Upper lobe of left lung (tissue), 6 donors: Measurements from ENCODE around the gene TLR7. TPM values are rescaled to one million over a fixed set of nuclear protein-coding genes. Genes with fewer than 3 reads are reported as not detected.

Experiments
- ATAC-seq, 2 donors: fragments of 200-7000 bp; cut with Tn5 transposase; one replicate each; pipeline ENCODE4 v1.9.1; 2022; ENCODE audit warnings: mild to moderate bottlenecking in 2 of 2, moderate library complexity in 2 of 2; ENCODE audit not compliant: low FRiP score in 2 of 2
- DNase-seq, 2 donors: peaks; one replicate each; pipeline ENCODE4 v3.0.0-alpha.2; 2019 to 2020
- H3K27ac ChIP-seq, 4 donors: fragments of 200-600 bp; sonication (generic); one replicate each; pipeline ENCODE4 v1.5.1; 2016 to 2019
- H3K27me3 ChIP-seq, 4 donors: fragments of 200-600 bp; sonication (generic); one replicate each; pipeline ENCODE4 v1.5.1; 2017 to 2019
- H3K36me3 ChIP-seq, 4 donors: fragments of 200-600 bp; sonication (generic); one replicate each; pipeline ENCODE4 v1.5.1; 2016 to 2019
- H3K4me1 ChIP-seq, 4 donors: fragments of 200-600 bp; sonication (generic); one replicate each; pipeline ENCODE4 v1.5.1; 2018 to 2019
- H3K4me3 ChIP-seq, 4 donors: fragments of 200-600 bp; sonication (generic); one replicate each; pipeline ENCODE4 v1.5.1; 2017 to 2019; ENCODE audit warnings: mild to moderate bottlenecking in 2 of 4, moderate library complexity in 1 of 4
- H3K9me3 ChIP-seq, 4 donors: fragments of 200-600 bp; sonication (generic); one replicate each; pipeline ENCODE4 v1.5.1; 2018 to 2019
- CTCF ChIP-seq, 6 experiments: fragments of 450-650 bp in 4 of 6; fragments of 200-600 bp in 2 of 6; sonication (generic) in 2 of 6; IDR thresholded peaks; one replicate each; pipeline ENCODE4 v1.5.1; 2016 to 2019; ENCODE audit warnings: antibody characterized with exemption in 6 of 6
- EP300 ChIP-seq, 4 donors: sonication (generic); formaldehyde crosslinking; IDR thresholded peaks; one replicate each; pipeline ENCODE4 v1.5.1; 2017; ENCODE audit warnings: antibody characterized with exemption in 4 of 4, control low read depth in 2 of 4
- POLR2A ChIP-seq, 4 donors: fragments of 450-650 bp; IDR thresholded peaks; one replicate each; pipeline ENCODE4 v1.5.1; 2016 to 2017; ENCODE audit warnings: antibody characterized with exemption in 4 of 4, mild to moderate bottlenecking in 2 of 4
- POLR2AphosphoS5 ChIP-seq, 2 donors: sonication (generic); formaldehyde crosslinking; IDR thresholded peaks; one replicate each; pipeline ENCODE4 v1.5.1; 2017; ENCODE audit warnings: antibody characterized with exemption in 2 of 2
- WGBS, 2 donors: methylation state at CpG; one replicate each; pipeline ENCODE4 v1.1.5; 2017 to 2018; 5-methylcytosine and 5-hydroxymethylcytosine counted together
- total RNA-seq, 6 donors: library from RNA; depleted of rRNA in 4 of 6; stranded (reverse); fragments of >200 nt in 4 of 6; gene quantifications; one replicate each; pipeline versions ENCODE4 v1.1.0 to v1.2.1, GENCODE V29; 2016 to 2021
- donor health status: DM: no; HTN: no; CAD: no; lungs with moderate emphysema.
- donor health status: DM: no; HTN: yes; CAD: no; lungs with severe emphysema.

TLR7 gene
- total RNA-seq, result 1 to 10 TPM in 5 of 6 donors, under 1 TPM in 1; 0.67 to 5.5 (median 1.6) TPM

GRCh38 chrX:12866451-12867377, at the start of gene TLR7:
Gene TLR7, plus strand, starts transcription at chrX:12867072. Its CDS starts 507 bp downstream, at chrX:12867579.
- Histone ChIP-seq H3K36me3 (no peaks in the 10 kb centered on the region), H3K27ac (no peak within 1 kb of the TSS), H3K4me3 (no peak within 1 kb of the TSS), H3K9me3 (peaks cover 0 to 15% (median 0%) of the 10 kb centered on the region in 4 donors), H3K27me3 (no peaks in the 10 kb centered on the region), H3K4me1 (no peaks in the 10 kb centered on the region)
- 56 to 81% methylated on average over 7 of the region's 7 CpGs for WGBS, 2 donors
- DNase-seq, result no peak
- TF ChIP-seq POLR2AphosphoS5 (IDR thresholded peaks at IDR 0.05) (no peak), EP300 (IDR thresholded peaks at IDR 0.05) (no peak), CTCF (IDR thresholded peaks at IDR 0.05) (no peak), POLR2A (IDR thresholded peaks at IDR 0.05) (no peak)
- ATAC-seq, result no peak

GRCh38 chrX:12817528-12817927, 49.3 kb upstream of the TLR7 start:
- peaks cover 0 to 16% (median 0%) of the 10 kb centered on the region in 4 donors for H3K36me3 ChIP-seq
- TF ChIP-seq CTCF (IDR thresholded peaks at IDR 0.05), result no peak
- TF ChIP-seq POLR2AphosphoS5 (IDR thresholded peaks at IDR 0.05), result no peak
- TF ChIP-seq EP300 (IDR thresholded peaks at IDR 0.05), result no peak
- no peak for TF ChIP-seq POLR2A (IDR thresholded peaks at IDR 0.05)
- H3K9me3 ChIP-seq, result no peaks in the 10 kb centered on the region
- no peaks in the 10 kb centered on the region for H3K4me1 ChIP-seq
- H3K27ac ChIP-seq, result no peak overlapping the region
- no peak overlapping the region for H3K4me3 ChIP-seq
- ATAC-seq, result no peak
- WGBS, 2 donors, result 75 to 76% methylated on average over 5 of the region's 5 CpGs
- no peak for DNase-seq
- no peaks in the 10 kb centered on the region for H3K27me3 ChIP-seq

GRCh38 chrX:12819222-12819621, 47.6 kb upstream of the TLR7 start:
- Histone ChIP-seq H3K27ac (no peak overlapping the region), H3K36me3 (peaks cover 0 to 20% (median 0%) of the 10 kb centered on the region in 4 donors), H3K4me3 (no peak overlapping the region), H3K4me1 (no peaks in the 10 kb centered on the region), H3K9me3 (no peaks in the 10 kb centered on the region), H3K27me3 (no peaks in the 10 kb centered on the region)
- ATAC-seq (no peak), DNase-seq (no peak)
- TF ChIP-seq POLR2A (IDR thresholded peaks at IDR 0.05) (no peak), CTCF (IDR thresholded peaks at IDR 0.05) (no peak), EP300 (IDR thresholded peaks at IDR 0.05) (no peak), POLR2AphosphoS5 (IDR thresholded peaks at IDR 0.05) (no peak)
- WGBS, 2 donors, result 78 to 98% methylated on average over 5 to 9 of the region's 9 CpGs

GRCh38 chrX:12820737-12821136, 46.1 kb upstream of the TLR7 start:
- ATAC-seq (no peak), DNase-seq (no peak)
- WGBS, 2 donors, result 89 to 92% methylated on average over 7 of the region's 7 CpGs
- H3K4me1 ChIP-seq, result no peaks in the 10 kb centered on the region
- H3K36me3 ChIP-seq, result peaks cover 0 to 20% (median 0%) of the 10 kb centered on the region in 4 donors
- H3K27ac ChIP-seq, result no peak overlapping the region
- no peaks in the 10 kb centered on the region for H3K9me3 ChIP-seq
- TF ChIP-seq POLR2AphosphoS5 (IDR thresholded peaks at IDR 0.05) (no peak), CTCF (IDR thresholded peaks at IDR 0.05) (no peak), EP300 (IDR thresholded peaks at IDR 0.05) (no peak)
- H3K4me3 ChIP-seq, result no peak overlapping the region
- H3K27me3 ChIP-seq, result no peaks in the 10 kb centered on the region
